Tibial nerve (tissue), 4 donors: ENCODE data around the gene ALKBH3. TPM values are rescaled to one million over a fixed set of nuclear protein-coding genes. Genes with fewer than 3 reads are reported as not detected.

Source experiments
- DNase-seq, 2 donors: peaks; one replicate each; pipeline ENCODE4 v3.0.0-alpha.2; 2019; ENCODE audit warnings: low spot score in 2 of 2
- H3K27ac ChIP-seq, 4 donors: fragments of 200-600 bp; sonication (generic) in 3 of 4; one replicate each; pipeline ENCODE4 v1.5.1; 2017 to 2019; ENCODE audit warnings: mild to moderate bottlenecking in 1 of 4
- H3K27me3 ChIP-seq, 2 donors: fragments of 200-600 bp; sonication (generic) in 1 of 2; one replicate each; pipeline versions ENCODE4 v1.5.1 to v1.6.0; 2017 to 2019
- H3K36me3 ChIP-seq, 3 donors: fragments of 200-600 bp; sonication (generic); one replicate each; pipeline ENCODE4 v1.5.1; 2018 to 2019
- H3K4me1 ChIP-seq, 4 donors: fragments of 200-600 bp; sonication (generic) in 3 of 4; one replicate each; pipeline ENCODE4 v1.5.1; 2017 to 2019
- H3K4me3 ChIP-seq, 4 donors: fragments of 200-600 bp; sonication (generic) in 3 of 4; one replicate each; pipeline ENCODE4 v1.5.1; 2017 to 2019; ENCODE audit warnings: mild to moderate bottlenecking in 1 of 4, moderate library complexity in 1 of 4
- H3K9me3 ChIP-seq, 4 donors: fragments of 200-600 bp; sonication (generic) in 3 of 4; one replicate each; pipeline ENCODE4 v1.5.1; 2017 to 2019
- EP300 ChIP-seq, 2 donors: sonication (generic); formaldehyde crosslinking; IDR thresholded peaks; one replicate each; pipeline ENCODE4 v1.6.1; 2017; ENCODE audit warnings: antibody characterized with exemption in 2 of 2, mild to moderate bottlenecking in 1 of 2
- POLR2A ChIP-seq, 2 donors: fragments of 450-650 bp; IDR thresholded peaks; one replicate each; pipeline ENCODE4 v1.6.1; 2017; ENCODE audit warnings: antibody characterized with exemption in 2 of 2, mild to moderate bottlenecking in 2 of 2, moderate library complexity in 2 of 2
- WGBS, 2 donors: methylation state at CpG; one replicate each; pipeline ENCODE4 v1.1.5; 2018; 5-methylcytosine and 5-hydroxymethylcytosine counted together
- total RNA-seq, 4 donors: library from RNA; depleted of rRNA; stranded (reverse); fragments of >200 nt; gene quantifications; one replicate each; pipeline ENCODE4 v1.1.0, GENCODE V29; 2016
- TF ChIP-seq, protein P1 (sequence below), 5 experiments: fragments of 200-600 bp in 3 of 5; fragments of 450-650 bp in 2 of 5; sonication (generic) in 3 of 5; IDR thresholded peaks; one replicate each; pipeline ENCODE4 v1.5.1; 2016 to 2019; ENCODE audit warnings: antibody characterized with exemption in 5 of 5, mild to moderate bottlenecking in 3 of 5, moderate library complexity in 2 of 5

Gene ALKBH3
- total RNA-seq, 4 donors from 2014 or later = 30.4 to 45.0 (median 38.0) TPM

DNA sequence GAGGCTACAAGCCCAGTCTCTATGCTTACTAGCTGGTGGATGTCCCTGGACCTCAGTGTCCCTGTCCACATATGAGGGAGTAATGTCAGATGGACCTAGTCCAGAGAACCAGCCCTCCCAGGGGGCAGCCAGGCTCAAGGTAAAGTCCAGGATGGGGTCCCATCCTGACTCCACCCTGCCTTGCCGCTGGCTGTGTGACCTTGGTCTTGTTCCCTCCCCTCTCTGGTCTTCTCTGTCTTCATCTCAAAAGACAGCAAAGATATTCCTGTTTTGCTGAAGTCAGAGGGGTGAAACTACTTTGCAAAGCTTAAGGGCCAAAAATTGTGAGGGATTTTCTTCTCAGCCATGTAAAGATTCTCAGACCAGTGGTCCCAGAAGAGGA lies 52.6 kb downstream of the ALKBH3 start:
- Histone ChIP-seq H3K27me3 (no peaks in the 10 kb centered on the region), H3K9me3 (no peaks in the 10 kb centered on the region), H3K4me3 (no peak overlapping the region), H3K27ac (peak overlapping the region in 3 of 4 donors; percentile 26 to 74 (median 61)), H3K4me1 (peaks cover 0 to 39% (median 5%) of the 10 kb centered on the region in 4 donors), H3K36me3 (no peaks in the 10 kb centered on the region)
- no peak for TF ChIP-seq EP300 (IDR thresholded peaks at IDR 0.05)
- DNase-seq = no peak
- WGBS, 2 donors = 38 to 90% methylated on average over 1 of the region's 1 CpG

DNA sequence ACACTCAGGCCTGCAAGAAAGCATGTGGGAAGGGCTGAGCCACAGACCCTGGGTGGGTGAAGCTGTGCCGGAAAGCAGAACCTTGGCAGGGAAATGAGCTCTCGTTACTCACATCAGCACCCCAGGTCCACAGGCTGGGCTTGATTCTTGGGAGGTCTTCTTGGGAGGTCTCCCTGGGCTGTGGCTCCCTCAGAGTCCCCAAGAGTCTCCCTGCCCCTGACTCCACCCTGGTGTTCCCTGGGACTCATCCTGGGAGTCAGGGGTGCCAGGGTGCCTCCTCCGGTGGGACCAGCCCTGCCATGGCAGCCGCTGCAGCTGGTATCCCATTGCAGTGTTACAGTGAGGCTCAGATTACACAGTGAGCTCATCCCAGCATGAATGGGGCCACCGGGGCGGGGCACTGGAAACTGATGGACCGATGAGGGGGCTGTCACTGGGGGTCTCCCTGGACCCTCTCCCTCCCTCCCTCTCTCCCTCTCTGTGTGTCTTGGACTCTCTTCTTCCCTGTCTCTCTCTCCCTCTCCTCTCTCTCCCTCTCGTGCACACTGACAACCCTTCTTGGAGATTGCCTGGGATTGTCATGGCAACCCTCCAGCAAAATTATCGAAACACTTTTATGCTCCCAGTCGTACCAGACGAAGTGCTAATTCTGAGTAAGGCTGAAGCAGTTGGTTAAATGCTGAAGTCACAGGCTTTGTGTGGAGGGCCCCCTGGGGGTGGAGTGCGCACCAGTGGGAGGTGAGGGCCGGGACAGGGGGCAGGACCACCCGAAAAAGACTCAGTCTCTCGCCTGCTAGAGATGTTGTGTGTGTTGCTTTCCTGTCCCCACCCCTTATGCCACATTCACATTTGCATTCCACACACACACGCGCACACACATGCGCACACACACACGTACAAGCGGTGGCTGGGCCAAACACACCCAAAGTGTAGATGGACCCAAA lies 53.2 kb downstream of the ALKBH3 start:
- Histone ChIP-seq H3K9me3 (no peaks in the 10 kb centered on the region), H3K4me1 (peaks cover 0 to 39% (median 5%) of the 10 kb centered on the region in 4 donors), H3K27me3 (no peaks in the 10 kb centered on the region), H3K36me3 (no peaks in the 10 kb centered on the region), H3K4me3 (no peak overlapping the region), H3K27ac (peak overlapping the region in 3 of 4 donors; percentile 26 to 74 (median 61))
- DNase-seq = no peak
- 26 to 29% methylated on average over 17 to 20 of the region's 20 CpGs for WGBS, 2 donors
- peak in 1 of 2 donors; percentile 12 for TF ChIP-seq EP300 (IDR thresholded peaks at IDR 0.05)
- no peak for TF ChIP-seq POLR2A (IDR thresholded peaks at IDR 0.05)

DNA sequence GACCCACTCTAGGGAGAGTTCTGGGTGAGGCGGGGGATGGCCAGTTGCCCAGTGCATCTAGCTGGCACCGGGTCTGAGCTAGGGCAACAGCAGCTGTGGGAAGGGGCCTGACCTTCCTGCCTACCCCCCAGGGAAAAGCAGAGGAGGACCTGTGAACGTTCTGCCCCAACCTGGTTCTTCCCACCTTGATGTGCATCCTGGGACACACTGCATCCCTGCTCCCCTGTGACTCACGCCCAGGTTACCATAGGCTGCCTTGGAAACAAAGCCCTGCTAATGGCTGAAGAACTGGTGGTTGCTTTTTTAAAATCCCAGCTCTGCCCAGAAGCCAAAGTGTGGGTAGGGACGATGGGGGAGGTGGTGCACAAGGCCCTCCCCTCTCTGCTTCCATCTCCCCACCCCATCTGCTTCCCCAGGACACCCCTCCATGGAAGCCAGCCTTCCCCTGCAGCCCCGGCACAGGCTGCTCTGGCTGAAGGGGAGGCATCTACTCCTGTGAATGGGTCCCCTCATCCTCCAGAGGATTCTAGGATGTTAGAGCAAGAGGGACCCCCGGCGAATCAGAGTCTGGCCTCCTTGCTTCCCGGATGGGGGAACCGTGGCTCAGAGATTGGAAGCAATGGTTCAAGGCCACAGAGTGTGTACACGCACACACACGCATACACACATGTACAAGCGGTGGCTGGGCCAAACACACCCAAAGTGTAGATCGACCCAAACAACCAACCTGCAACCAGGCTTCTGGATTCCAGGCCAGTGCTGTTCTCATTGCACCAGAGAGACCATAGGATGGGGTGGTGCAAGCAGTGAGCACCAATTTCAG lies 54.2 kb downstream of the ALKBH3 start:
- TF ChIP-seq POLR2A (IDR thresholded peaks at IDR 0.05) (no peak), EP300 (IDR thresholded peaks at IDR 0.05) (no peak)
- TF ChIP-seq, protein P1, sequence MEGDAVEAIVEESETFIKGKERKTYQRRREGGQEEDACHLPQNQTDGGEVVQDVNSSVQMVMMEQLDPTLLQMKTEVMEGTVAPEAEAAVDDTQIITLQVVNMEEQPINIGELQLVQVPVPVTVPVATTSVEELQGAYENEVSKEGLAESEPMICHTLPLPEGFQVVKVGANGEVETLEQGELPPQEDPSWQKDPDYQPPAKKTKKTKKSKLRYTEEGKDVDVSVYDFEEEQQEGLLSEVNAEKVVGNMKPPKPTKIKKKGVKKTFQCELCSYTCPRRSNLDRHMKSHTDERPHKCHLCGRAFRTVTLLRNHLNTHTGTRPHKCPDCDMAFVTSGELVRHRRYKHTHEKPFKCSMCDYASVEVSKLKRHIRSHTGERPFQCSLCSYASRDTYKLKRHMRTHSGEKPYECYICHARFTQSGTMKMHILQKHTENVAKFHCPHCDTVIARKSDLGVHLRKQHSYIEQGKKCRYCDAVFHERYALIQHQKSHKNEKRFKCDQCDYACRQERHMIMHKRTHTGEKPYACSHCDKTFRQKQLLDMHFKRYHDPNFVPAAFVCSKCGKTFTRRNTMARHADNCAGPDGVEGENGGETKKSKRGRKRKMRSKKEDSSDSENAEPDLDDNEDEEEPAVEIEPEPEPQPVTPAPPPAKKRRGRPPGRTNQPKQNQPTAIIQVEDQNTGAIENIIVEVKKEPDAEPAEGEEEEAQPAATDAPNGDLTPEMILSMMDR (IDR thresholded peaks at IDR 0.05) = no peak
- H3K4me3 ChIP-seq = no peak overlapping the region
- no peaks in the 10 kb centered on the region for H3K9me3 ChIP-seq
- peaks cover 0 to 39% (median 5%) of the 10 kb centered on the region in 4 donors for H3K4me1 ChIP-seq
- DNase-seq = no peak
- no peaks in the 10 kb centered on the region for H3K27me3 ChIP-seq
- no peaks in the 10 kb centered on the region for H3K36me3 ChIP-seq
- 77 to 78% methylated on average over 13 to 14 of the region's 14 CpGs for WGBS, 2 donors
- H3K27ac ChIP-seq = peak overlapping the region in 2 of 4 donors; percentile 11 to 74

DNA sequence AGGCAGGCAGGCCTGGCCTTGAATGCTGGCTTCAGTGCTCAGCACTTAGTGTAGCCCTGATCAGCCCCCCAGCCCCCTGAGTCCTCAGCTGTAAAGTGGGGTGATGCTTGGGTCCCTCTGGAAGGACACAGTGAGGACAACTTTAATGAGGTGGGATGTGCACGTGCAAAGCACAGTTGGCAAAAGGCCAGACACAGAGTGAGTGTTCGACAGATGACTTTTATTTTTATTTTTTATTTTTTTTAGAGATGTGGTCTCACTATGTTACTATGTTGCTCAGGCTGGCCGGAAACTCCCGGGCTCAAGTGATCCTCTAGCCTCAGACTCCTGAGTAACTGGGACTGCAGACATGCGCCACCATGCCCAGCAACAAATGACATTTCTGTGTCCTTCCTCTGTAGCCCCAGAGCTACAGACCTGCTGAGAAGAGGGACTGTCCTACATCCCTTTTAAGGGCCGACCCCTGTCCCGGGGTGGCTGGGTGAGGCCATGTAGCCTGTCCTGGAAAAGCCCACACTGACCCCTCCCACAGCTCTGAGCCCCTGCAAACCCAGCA lies 54.9 kb downstream of the ALKBH3 start:
- WGBS, 2 donors = 70 to 76% methylated on average over 7 of the region's 7 CpGs
- Histone ChIP-seq H3K27ac (no peak overlapping the region), H3K27me3 (no peaks in the 10 kb centered on the region), H3K9me3 (no peaks in the 10 kb centered on the region), H3K4me1 (peaks cover 0 to 39% (median 5%) of the 10 kb centered on the region in 4 donors), H3K36me3 (no peaks in the 10 kb centered on the region), H3K4me3 (no peak overlapping the region)
- TF ChIP-seq, protein P1 (IDR thresholded peaks at IDR 0.05) = no peak
- TF ChIP-seq EP300 (IDR thresholded peaks at IDR 0.05) (no peak), POLR2A (IDR thresholded peaks at IDR 0.05) (no peak)
- no peak for DNase-seq

DNA sequence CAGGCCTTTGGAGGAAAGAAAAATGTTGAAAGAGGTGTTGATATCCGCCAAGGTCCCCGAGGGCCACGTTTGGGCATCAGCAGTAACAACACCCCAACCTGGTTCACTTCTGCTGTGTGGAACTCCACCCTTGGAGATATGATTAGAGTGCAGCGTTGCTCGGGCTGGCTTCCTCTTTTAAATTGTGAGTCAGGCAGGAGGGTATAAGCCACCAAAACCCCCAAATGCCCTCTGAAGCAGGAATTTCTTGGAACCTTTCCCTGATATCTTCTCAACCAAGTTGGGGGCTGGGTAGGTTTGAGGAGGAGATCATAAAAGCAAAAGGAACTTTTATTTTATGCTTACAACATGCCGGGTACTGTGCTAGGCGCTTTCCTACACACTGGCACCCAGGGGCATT lies 55.4 kb downstream of the ALKBH3 start:
- H3K4me3 ChIP-seq = no peak overlapping the region
- no peaks in the 10 kb centered on the region for H3K9me3 ChIP-seq
- H3K27ac ChIP-seq = no peak overlapping the region
- H3K4me1 ChIP-seq = peaks cover 0 to 34% (median 5%) of the 10 kb centered on the region in 4 donors
- H3K27me3 ChIP-seq = no peaks in the 10 kb centered on the region
- TF ChIP-seq, protein P1 (IDR thresholded peaks at IDR 0.05) = no peak
- TF ChIP-seq POLR2A (IDR thresholded peaks at IDR 0.05) = no peak
- TF ChIP-seq EP300 (IDR thresholded peaks at IDR 0.05) = no peak
- WGBS, 2 donors = 77 to 83% methylated on average over 7 of the region's 7 CpGs
- no peak for DNase-seq
- H3K36me3 ChIP-seq = no peaks in the 10 kb centered on the region
